Brain microvascular endothelial cell (primary cell): ENCODE data around the gene RNU2-63P.
"Not testable (repeated sequence)": the region's sequence is repeated elsewhere in the genome, so short reads cannot be mapped to it uniquely, and the experiment has no call there.

Source experiments
- DNase-seq: peaks from one replicate; pipeline ENCODE4 v3.0.0-alpha.2; 2020
- H3K27ac ChIP-seq: fragments of 250-450 bp; sonication (Bioruptor Pico); 2 replicates; pipeline ENCODE4 v1.5.1; 2020; ENCODE audit warnings: mild to moderate bottlenecking, moderate library complexity
- H3K27me3 ChIP-seq: fragments of 250-450 bp; sonication (Bioruptor Pico); replicated peaks from 2 replicates; pipeline ENCODE4 v1.5.1; 2020; ENCODE audit warnings: mild to moderate bottlenecking
- H3K36me3 ChIP-seq: fragments of 250-450 bp; sonication (Bioruptor Pico); replicated peaks from 2 replicates; pipeline ENCODE4 v1.5.1; 2020; ENCODE audit warnings: mild to moderate bottlenecking
- H3K4me3 ChIP-seq: 2 replicates; pipeline ENCODE4 v1.5.1; 2011; ENCODE audit warnings: low read depth, mild to moderate bottlenecking, control low read depth, low read length, moderate library complexity
- CTCF ChIP-seq: IDR thresholded peaks from 2 replicates; pipeline ENCODE4 v1.5.1; 2011; ENCODE audit warnings: low read depth, mild to moderate bottlenecking, moderate library complexity, low read length, control low read depth, inconsistent platforms; ENCODE audit errors: missing control alignments
- in situ Hi-C: cut with HindIII; loops from 2 replicates; pipeline ENCODE4 v1.10.0; 2017; ENCODE audit warnings: low sequenced_read_pairs, low pct_ligation_motif_present

Gene RNU2-63P

GRCh38 chr2:87996570-87996969 is 19.8 kb downstream of the RNU2-63P start:
- in situ Hi-C loops = no loop called here
- Histone ChIP-seq H3K36me3 (no peaks in the 10 kb centered on the region), H3K27ac (no peak overlapping the region), H3K4me3 (no peak overlapping the region), H3K27me3 (no peaks in the 10 kb centered on the region)
- TF ChIP-seq CTCF = no peak
- no peak for DNase-seq

- no peak for TF ChIP-seq CTCF
- no peak for DNase-seq
- in situ Hi-C loops = no loop called here
- Histone ChIP-seq H3K36me3 (no peaks in the 10 kb centered on the region), H3K27ac (no peak overlapping the region), H3K4me3 (no peak overlapping the region), H3K27me3 (no peaks in the 10 kb centered on the region)
These were observed 20.6 kb downstream of the RNU2-63P start for GRCh38 chr2:87995756-87996155.

- H3K27ac ChIP-seq, H3K4me3 ChIP-seq, H3K27me3 ChIP-seq, in situ Hi-C loops, DNase-seq, H3K36me3 ChIP-seq: not testable (repeated sequence)
These were observed 22.0 kb downstream of the RNU2-63P start for GRCh38 chr2:87994304-87994850.

- H3K27ac ChIP-seq, DNase-seq, in situ Hi-C loops, H3K36me3 ChIP-seq, H3K27me3 ChIP-seq, H3K4me3 ChIP-seq: not testable (repeated sequence)
These were observed 23.8 kb downstream of the RNU2-63P start for GRCh38 chr2:87992569-87992968.

- H3K27me3 ChIP-seq, H3K27ac ChIP-seq, H3K36me3 ChIP-seq, H3K4me3 ChIP-seq, DNase-seq, in situ Hi-C loops: not testable (repeated sequence)
These were observed 28.9 kb downstream of the RNU2-63P start for GRCh38 chr2:87987473-87987872.

- H3K27ac ChIP-seq, H3K36me3 ChIP-seq, DNase-seq, in situ Hi-C loops, H3K4me3 ChIP-seq, H3K27me3 ChIP-seq: not testable (repeated sequence)
These were observed 30.4 kb downstream of the RNU2-63P start for GRCh38 chr2:87985902-87986301.

GRCh38 chr2:87981182-87981581 is 35.2 kb downstream of the RNU2-63P start:
- H3K36me3 ChIP-seq, H3K4me3 ChIP-seq, DNase-seq, in situ Hi-C loops, H3K27me3 ChIP-seq, H3K27ac ChIP-seq: not testable (repeated sequence)

- H3K36me3 ChIP-seq, H3K27me3 ChIP-seq, in situ Hi-C loops, DNase-seq, H3K27ac ChIP-seq, H3K4me3 ChIP-seq: not testable (repeated sequence)
These were observed 44.0 kb downstream of the RNU2-63P start for GRCh38 chr2:87972385-87972784.
